HepG2 (cell line): Measurements from ENCODE around the gene BTN1A1. TPM values are rescaled to one million over a fixed set of nuclear protein-coding genes. Genes with fewer than 3 reads are reported as not detected.

Experiments
- GFI1 ChIP-seq: sonication (generic); formaldehyde crosslinking; IDR thresholded peaks from 2 replicates; pipeline ENCODE4 v1.5.0; 2020; ENCODE audit warnings: missing genetic modification reagents, mild to moderate bottlenecking, borderline replicate concordance
- HNF4A ChIP-seq: sonication (generic); formaldehyde crosslinking; IDR thresholded peaks from 2 replicates; pipeline ENCODE4 v1.4.0; 2020; ENCODE audit warnings: missing genetic modification reagents
- MXI1 ChIP-seq: IDR thresholded peaks from 3 replicates; pipeline ENCODE4 v1.6.1; 2012; ENCODE audit warnings: low read depth, low read length, inconsistent platforms, borderline replicate concordance
- RARA ChIP-seq: IDR thresholded peaks from 2 replicates; pipeline ENCODE4 v1.6.1; 2016; ENCODE audit warnings: missing genetic modification reagents, missing compliant biosample characterization
- SAFB2 ChIP-seq: sonication (generic); formaldehyde crosslinking; IDR thresholded peaks from 2 replicates; pipeline ENCODE4 v1.5.1; 2020; ENCODE audit warnings: missing genetic modification reagents, low read depth, mild to moderate bottlenecking, borderline replicate concordance
- SIX1 ChIP-seq: sonication (generic); formaldehyde crosslinking; IDR thresholded peaks from 2 replicates; pipeline ENCODE4 v1.4.0; 2020; ENCODE audit warnings: missing genetic modification reagents, borderline replicate concordance
- SNAPC5 ChIP-seq: sonication (generic); formaldehyde crosslinking; IDR thresholded peaks from 2 replicates; pipeline ENCODE4 v1.8.1; 2023; ENCODE audit warnings: mild to moderate bottlenecking, missing genetic modification reagents, borderline replicate concordance
- TFDP2 ChIP-seq: sonication (generic); formaldehyde crosslinking; IDR thresholded peaks from 2 replicates; pipeline ENCODE4 v1.4.0; 2020; ENCODE audit warnings: missing genetic modification reagents
- ZBTB14 ChIP-seq: sonication (generic); formaldehyde crosslinking; IDR thresholded peaks from 2 replicates; pipeline ENCODE4 v1.4.0; 2020; ENCODE audit warnings: missing genetic modification reagents
- ZNF263 ChIP-seq: sonication (generic); formaldehyde crosslinking; IDR thresholded peaks from 2 replicates; pipeline ENCODE4 v1.4.0; 2020; ENCODE audit warnings: missing genetic modification reagents
- polyA plus RNA-seq, 8 experiments: library from polyadenylated mRNA; depleted of rRNA in 3 of 8; stranded (reverse) in 7 of 8; unstranded in 1 of 8; fragments of >200 nt; fragmentation: Illumina TruSeq in 4 of 8; extraction: Trizol in 4 of 8; gene quantifications; 2 replicates each; pipeline versions ENCODE4 v1.2.1 to v1.2.3, GENCODE V29; 2011 to 2016; ENCODE audit warnings: low read depth in 4 of 8, missing spikeins in 1 of 8, mixed read lengths in 1 of 8; ENCODE audit not compliant: insufficient read depth in 1 of 8
- total RNA-seq, 5 experiments: library from RNA; depleted of rRNA; stranded (reverse); fragments of >200 nt; fragmentation: Illumina TruSeq; extraction: Trizol; gene quantifications; 2 replicates each; pipeline ENCODE4 v1.2.3, GENCODE V29; 2016; ENCODE audit warnings: low read depth in 1 of 5
- TF ChIP-seq, protein P1 (sequence below): sonication (generic); formaldehyde crosslinking; IDR thresholded peaks from 2 replicates; pipeline ENCODE4 v1.5.0; 2020; ENCODE audit warnings: missing genetic modification reagents
- TF ChIP-seq, protein P2 (sequence below): sonication (generic); formaldehyde crosslinking; IDR thresholded peaks from 2 replicates; pipeline ENCODE4 v1.5.1; 2020; ENCODE audit warnings: mild to moderate bottlenecking, moderate library complexity, missing genetic modification reagents
- TF ChIP-seq, protein P3 (sequence below): sonication (generic); formaldehyde crosslinking; IDR thresholded peaks from one replicate; pipeline ENCODE4 v1.5.1; 2020; ENCODE audit warnings: mild to moderate bottlenecking, missing genetic modification reagents; ENCODE audit errors: not compliant biosample characterization

BTN1A1 gene
- total and polyA plus RNA-seq, 2 of the 13 experiments (the other 11 are each of a cell fraction or from before 2014, with no cell fraction given): 0.04 TPM; not detected in 1

- no peak for TF ChIP-seq ZBTB14 (CRISPR knock-in tag)
- no peak for TF ChIP-seq TFDP2 (CRISPR knock-in tag)
- TF ChIP-seq, protein P1, sequence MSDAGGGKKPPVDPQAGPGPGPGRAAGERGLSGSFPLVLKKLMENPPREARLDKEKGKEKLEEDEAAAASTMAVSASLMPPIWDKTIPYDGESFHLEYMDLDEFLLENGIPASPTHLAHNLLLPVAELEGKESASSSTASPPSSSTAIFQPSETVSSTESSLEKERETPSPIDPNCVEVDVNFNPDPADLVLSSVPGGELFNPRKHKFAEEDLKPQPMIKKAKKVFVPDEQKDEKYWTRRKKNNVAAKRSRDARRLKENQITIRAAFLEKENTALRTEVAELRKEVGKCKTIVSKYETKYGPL (CRISPR knock-in tag): no peak
- TF ChIP-seq SNAPC5: peak; percentile 78; the same call in 1 of the 2 replicates
- peak; percentile 60; the same call in 1 of the 3 replicates for TF ChIP-seq MXI1
- no peak for TF ChIP-seq SAFB2 (CRISPR knock-in tag)
- peak; percentile 76; the same call in 1 of the 2 replicates for TF ChIP-seq ZNF263
- TF ChIP-seq GFI1 (CRISPR knock-in tag): peak; percentile 79; the same call in 1 of the 2 replicates
- TF ChIP-seq SIX1 (CRISPR knock-in tag): no peak
- peak; percentile 62 for TF ChIP-seq HNF4A (CRISPR knock-in tag)
- TF ChIP-seq, protein P2, sequence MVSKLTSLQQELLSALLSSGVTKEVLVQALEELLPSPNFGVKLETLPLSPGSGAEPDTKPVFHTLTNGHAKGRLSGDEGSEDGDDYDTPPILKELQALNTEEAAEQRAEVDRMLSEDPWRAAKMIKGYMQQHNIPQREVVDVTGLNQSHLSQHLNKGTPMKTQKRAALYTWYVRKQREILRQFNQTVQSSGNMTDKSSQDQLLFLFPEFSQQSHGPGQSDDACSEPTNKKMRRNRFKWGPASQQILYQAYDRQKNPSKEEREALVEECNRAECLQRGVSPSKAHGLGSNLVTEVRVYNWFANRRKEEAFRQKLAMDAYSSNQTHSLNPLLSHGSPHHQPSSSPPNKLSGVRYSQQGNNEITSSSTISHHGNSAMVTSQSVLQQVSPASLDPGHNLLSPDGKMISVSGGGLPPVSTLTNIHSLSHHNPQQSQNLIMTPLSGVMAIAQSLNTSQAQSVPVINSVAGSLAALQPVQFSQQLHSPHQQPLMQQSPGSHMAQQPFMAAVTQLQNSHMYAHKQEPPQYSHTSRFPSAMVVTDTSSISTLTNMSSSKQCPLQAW (CRISPR knock-in tag): peak; percentile 82
- TF ChIP-seq, protein P3, sequence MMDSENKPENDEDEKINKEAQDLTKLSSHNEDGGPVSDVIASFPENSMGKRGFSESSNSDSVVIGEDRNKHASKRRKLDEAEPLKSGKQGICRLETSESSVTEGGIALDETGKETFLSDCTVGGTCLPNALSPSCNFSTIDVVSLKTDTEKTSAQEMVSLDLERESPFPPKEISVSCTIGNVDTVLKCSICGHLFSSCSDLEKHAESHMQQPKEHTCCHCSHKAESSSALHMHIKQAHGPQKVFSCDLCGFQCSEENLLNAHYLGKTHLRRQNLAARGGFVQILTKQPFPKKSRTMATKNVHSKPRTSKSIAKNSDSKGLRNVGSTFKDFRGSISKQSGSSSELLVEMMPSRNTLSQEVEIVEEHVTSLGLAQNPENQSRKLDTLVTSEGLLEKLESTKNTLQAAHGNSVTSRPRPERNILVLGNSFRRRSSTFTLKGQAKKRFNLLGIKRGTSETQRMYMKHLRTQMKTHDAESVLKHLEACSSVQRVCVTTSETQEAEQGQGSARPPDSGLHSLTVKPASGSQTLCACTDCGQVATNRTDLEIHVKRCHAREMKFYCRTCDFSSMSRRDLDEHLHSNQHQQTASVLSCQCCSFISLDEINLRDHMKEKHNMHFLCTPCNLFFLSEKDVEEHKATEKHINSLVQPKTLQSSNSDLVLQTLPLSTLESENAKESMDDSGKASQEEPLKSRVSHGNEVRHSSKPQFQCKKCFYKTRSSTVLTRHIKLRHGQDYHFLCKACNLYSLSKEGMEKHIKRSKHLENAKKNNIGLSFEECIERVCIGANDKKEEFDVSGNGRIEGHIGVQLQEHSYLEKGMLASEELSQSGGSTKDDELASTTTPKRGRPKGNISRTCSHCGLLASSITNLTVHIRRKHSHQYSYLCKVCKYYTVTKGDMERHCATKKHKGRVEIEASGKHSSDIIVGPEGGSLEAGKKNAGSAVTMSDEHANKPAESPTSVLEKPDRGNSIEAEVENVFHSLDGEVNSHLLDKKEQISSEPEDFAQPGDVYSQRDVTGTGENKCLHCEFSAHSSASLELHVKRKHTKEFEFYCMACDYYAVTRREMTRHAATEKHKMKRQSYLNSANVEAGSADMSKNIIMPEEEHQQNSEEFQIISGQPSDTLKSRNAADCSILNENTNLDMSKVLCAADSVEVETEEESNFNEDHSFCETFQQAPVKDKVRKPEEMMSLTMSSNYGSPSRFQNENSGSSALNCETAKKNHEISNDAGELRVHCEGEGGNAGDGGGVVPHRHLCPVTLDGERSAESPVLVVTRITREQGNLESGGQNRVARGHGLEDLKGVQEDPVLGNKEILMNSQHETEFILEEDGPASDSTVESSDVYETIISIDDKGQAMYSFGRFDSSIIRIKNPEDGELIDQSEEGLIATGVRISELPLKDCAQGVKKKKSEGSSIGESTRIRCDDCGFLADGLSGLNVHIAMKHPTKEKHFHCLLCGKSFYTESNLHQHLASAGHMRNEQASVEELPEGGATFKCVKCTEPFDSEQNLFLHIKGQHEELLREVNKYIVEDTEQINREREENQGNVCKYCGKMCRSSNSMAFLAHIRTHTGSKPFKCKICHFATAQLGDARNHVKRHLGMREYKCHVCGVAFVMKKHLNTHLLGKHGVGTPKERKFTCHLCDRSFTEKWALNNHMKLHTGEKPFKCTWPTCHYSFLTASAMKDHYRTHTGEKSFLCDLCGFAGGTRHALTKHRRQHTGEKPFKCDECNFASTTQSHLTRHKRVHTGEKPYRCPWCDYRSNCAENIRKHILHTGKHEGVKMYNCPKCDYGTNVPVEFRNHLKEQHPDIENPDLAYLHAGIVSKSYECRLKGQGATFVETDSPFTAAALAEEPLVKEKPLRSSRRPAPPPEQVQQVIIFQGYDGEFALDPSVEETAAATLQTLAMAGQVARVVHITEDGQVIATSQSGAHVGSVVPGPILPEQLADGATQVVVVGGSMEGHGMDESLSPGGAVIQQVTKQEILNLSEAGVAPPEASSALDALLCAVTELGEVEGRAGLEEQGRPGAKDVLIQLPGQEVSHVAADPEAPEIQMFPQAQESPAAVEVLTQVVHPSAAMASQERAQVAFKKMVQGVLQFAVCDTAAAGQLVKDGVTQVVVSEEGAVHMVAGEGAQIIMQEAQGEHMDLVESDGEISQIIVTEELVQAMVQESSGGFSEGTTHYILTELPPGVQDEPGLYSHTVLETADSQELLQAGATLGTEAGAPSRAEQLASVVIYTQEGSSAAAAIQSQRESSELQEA (CRISPR knock-in tag): no peak
- TF ChIP-seq RARA (CRISPR knock-in tag): peak; percentile 71
Measured at GRCh38 chr6:26550250-26550993, 50.3 kb downstream of the BTN1A1 start (continued).
